HG03108 (cell line): ENCODE results near the gene RIMBP2.

Experiments
- ATAC-seq: cut with Tn5 transposase; IDR thresholded peaks from one replicate; pipeline ENCODE4 v1.9.1; 2021; ENCODE audit warnings: moderate library complexity; ENCODE audit not compliant: unreplicated experiment

RIMBP2 gene

GRCh38 chr12:130454296-130454695, 261.8 kb downstream of the RIMBP2 start:
- ATAC-seq, result no peak

- ATAC-seq, result no peak
Observed at GRCh38 chr12:130452546-130452945, 263.6 kb downstream of the RIMBP2 start.

DNA sequence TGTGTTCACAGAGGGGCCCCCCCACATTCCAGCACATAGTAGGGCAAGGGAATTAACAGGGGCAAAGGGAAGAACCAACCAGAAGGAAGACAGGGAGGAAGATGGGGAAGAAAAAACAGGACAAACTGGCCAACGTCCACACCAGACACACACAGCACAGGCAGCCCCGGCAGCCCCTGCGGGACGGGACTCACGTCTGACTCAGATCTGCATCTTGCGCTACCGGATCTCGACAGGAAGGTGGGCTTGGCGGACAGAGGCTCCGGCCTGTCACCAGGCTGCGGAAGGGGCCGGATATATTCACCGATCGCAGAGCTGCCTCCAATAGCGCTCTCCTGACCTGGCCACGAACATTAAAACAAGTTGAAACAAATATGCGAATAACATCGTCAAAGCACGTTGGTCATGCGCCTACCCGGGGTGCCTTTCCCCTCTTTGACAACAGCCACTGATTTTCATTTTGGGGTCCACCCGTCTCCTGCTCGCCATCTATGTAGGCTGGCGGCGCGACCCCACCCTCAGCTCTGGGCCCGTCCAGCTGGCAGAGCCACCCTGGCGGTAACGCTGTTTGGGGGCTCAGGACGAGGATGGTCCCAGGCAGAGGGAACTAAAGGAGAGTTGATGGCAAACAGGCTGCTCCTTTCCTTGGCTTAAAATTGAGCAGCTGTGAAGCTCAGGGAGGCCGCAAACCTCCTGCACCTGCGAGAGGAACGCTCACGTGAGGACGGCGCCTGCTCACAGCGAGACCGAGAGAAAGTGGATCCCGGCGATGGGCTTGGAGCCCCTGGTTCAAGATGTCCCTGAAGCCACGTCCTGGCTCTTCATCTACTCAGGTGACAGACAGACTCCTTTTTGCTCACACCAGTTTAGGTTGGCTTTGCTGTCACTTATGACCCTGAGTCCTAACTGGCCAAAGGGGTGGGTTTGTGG, 264.8 kb downstream of the RIMBP2 start:
- ATAC-seq, result no peak

DNA sequence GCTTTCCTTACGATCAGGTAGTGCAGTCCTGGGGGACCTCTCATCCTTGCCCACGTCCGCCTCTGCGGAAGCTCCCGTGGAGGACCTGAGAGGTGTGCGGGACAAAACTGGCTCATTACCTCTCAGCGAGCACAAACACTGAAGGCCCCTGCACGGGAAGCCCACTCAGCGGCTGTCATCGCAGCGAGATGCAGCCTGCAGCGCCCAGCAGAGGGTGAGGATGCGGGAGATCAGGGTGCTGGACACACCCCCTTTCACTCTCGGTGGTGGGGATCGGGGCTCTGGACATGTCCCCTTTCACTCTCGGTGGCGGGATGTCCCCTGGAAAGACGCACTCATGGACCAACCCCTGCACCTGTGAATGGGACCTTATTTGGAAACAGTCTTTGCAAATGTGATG, 266.8 kb downstream of the RIMBP2 start:
- no peak for ATAC-seq

DNA sequence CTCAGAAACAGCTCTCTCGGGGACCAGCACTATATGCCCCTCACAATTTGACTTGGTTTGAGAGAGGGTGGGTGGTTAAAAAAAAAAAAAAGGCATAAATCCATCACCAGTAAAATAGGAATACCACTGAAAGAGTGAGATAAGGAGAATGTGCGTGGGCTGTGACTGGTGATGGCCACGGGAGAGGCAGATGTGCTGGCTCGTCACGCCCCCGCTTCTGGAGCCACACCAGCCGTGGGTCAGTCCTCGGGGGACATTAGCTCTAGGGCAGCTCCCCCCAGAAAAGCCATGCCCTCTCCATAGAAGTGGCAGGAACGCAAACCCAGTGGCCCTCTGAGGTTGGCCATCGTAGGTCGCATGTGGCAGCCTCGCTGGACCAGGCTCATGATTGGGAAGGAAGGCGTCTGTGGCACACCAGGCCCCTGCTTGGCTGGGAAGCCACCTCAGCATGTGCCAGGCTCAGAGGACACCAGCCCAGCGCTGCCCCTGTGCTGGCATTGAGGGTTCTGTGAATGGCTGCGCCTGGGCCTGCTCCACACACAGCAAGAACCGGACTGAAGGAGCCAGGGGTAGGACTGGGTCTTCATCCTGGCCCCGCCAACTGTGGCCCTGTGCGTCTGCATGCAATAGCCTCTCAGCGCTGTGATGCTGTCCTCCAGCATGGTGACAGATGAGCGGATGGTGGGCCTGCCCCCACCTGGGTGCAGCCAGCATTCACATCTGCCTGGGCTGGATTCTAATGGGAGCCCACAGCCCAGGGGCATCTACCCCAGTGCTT, 267.9 kb downstream of the RIMBP2 start:
- no peak for ATAC-seq

DNA sequence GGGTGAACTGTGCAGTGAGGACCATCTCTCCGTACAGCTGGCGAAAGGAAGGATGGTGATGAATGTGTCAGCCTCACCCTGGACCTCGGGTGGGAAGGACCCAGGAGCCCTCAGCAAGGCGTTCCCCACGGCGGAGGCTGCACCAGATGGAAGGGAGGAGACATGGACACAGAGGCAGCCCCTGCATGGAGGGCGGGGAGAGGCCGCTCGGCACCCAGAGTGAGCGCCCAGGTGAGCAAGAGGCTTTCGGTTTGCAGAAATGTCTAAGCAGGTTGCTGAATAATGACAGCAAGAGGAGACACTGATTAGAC, 268.5 kb downstream of the RIMBP2 start:
- ATAC-seq, result no peak

GRCh38 chr12:130446846-130447654, 269.0 kb downstream of the RIMBP2 start:
- ATAC-seq, result no peak

GRCh38 chr12:130444986-130445385, 271.1 kb downstream of the RIMBP2 start:
- ATAC-seq, result no peak

GRCh38 chr12:130444061-130444460, 272.0 kb downstream of the RIMBP2 start:
- ATAC-seq, result no peak

DNA sequence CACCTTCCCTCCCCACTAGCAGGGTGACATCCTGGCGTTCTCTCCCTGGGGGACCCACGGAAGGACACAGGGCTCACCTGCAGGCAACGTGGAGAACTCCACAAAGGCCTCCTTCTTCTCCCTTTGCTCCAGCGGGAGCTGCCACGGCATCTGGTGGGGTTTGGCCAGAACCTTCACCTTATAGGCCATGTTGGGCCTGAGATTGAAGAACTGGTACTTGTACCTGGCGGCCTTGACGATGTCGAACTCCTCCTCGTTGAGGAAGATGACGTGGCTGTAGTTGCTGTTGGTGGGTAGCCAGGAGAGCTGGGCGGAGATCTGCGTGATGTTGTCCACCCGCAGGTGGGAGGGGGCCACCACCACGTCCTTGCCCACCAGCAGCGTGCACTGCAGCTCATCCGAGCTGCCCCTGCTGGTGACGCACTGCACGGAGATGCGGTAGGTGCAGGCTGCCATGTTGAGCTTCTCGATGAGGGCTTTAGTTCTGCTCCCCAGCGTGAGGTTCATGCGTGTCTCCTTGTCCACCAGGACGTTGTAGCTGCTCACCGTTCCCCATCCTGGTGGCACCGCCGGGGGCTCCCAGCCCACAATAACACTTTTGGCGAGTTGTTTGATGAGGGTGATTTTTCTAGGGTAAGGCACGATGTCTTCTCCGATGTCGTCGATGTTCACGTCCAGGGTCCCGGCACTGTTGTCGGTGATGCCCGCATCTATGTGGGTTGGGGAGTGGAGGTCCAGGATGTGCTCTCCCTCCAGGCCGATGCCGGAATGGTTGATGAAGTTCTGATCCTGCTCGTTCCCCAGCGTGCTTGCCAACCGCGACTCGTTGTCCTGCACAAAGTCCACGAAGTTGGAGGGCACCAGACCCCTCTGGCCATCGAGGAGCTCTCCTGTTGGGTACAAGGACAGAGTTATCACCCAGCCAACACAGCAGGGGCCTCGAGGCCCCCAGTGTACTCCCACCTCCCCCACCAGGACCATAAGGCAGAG, 274.0 kb downstream of the RIMBP2 start:
- no peak for ATAC-seq

DNA sequence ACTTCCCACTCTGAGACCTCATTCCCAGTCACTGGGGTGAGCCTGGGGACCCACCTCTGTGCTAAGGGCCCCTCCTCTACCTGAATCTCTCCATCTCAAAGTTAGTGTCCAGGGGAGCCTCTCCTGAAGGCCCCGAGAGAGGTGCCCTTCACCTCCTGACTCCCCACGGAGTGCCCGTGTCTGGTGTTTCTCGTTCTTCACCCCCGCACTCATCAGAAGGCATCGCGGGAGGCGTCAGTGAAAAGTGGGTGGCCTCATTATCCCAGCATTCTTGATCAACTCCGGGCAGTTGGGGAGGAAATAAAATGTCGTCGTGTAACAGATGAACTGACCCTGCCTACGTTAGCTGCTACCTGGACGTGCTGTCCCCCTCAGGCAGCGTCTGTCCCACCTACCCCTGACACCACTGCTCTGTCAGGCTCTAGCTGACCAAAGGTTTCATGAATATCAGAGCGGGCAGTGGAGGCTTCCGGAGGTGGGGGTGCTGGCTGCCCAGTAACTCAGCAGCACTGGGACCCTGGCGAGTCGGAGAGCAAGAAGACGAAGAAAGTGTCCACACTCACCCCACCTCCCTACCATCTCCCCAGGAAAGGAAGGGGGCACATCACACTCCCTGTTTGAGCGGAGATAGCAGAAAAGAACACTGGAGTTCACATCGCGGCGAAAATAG, 275.6 kb downstream of the RIMBP2 start:
- no peak for ATAC-seq

GRCh38 chr12:130439250-130439649, 276.8 kb downstream of the RIMBP2 start:
- ATAC-seq, result no peak

DNA sequence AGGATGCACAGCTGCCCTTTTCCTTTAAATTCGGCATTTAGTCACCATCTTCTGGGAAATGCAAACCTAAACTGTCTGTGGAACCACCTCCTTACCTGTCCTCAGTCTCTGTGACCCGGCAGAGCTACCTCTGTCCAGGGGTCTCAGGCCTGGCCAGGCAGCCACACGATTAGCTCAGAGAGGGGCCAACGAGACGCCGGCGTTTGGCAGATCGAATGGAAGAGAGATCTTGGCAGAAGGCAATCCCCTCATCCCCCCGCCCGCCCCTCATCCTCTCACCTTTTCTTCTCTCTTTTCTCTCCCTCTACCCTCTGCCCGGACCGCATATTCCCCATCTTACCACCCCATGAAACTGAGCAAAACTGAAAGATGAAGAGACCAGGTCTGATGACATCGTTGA, 277.4 kb downstream of the RIMBP2 start:
- no peak for ATAC-seq

DNA sequence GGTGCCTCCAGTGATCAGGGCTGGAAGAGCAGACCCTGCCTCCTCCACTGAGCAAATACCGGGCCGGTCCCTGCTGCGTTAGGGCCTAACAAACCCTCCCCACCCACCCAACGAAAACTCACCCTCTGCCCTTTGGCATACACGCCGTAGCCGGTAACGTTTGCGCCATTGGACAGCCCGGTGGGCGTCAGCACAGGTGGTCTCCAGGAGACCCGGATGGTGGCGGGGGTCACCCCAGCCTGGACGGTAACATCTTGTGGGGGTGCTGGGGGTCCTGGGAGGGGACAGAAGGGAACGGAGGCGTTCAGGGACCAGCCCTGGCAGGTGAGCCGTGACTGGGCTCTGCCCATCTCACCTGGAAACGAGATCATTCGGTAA, 277.9 kb downstream of the RIMBP2 start:
- no peak for ATAC-seq

DNA sequence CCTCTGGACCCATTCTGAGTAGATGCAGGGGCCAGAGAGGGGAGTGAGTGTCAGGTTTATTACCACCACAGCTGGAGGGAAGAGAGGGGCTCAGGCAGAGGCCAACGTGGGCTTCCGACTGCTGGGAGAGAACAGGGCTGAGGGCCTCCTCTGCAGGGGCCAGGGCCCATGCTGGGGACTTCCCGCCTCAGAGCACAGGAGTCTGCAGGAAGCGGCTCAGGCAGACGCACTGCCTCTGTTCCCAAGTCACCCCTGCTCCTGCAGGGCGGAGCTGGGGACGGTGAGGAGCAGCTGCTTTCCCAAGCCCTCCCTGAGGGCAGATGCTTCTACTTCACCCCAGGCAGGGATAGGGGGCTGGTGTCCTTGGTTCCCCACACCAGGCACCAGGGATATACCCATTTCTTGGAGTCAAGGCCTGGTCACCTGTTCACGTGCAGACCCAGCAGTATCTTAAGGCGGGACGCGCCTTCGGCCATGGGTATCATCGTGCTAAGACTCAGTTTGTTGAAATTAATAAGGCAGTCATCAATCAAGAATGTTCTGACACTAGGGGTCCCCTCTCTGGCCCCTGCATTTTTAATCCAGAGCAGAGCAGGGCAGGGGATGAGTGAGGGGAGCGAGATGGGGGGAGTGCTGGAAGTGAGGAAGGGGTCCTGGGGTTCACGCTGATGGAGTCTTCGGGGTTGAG, 278.4 kb downstream of the RIMBP2 start:
- ATAC-seq, result no peak

GRCh38 chr12:130436741-130437501, 279.2 kb downstream of the RIMBP2 start:
- no peak for ATAC-seq

GRCh38 chr12:130435826-130436225, 280.3 kb downstream of the RIMBP2 start:
- no peak for ATAC-seq

GRCh38 chr12:130435331-130435730, 280.8 kb downstream of the RIMBP2 start:
- ATAC-seq, result no peak
